ENCODE data around the gene TBCB.

DNA sequence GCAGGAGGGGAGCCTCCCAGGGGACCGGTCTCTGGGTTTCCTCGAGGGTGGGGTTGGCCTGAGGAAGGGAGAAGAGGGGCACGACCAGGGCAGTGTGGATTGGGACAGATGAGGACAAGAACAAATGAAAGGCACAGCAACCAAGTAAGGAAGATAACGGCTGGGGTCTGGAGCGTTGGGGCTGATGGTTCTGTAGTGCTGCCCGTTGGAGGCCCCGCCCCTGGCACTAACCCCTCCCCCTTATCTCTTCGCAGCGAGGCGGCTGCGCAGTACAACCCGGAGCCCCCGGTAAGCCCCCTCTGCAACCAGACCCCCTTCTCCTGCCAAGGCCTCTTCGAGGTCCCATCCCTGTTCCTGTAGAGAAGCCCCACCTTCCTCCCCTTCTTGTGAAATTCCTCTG lies 26.8 kb downstream of the TBCB start:
- TF ChIP-seq, protein P1, sequence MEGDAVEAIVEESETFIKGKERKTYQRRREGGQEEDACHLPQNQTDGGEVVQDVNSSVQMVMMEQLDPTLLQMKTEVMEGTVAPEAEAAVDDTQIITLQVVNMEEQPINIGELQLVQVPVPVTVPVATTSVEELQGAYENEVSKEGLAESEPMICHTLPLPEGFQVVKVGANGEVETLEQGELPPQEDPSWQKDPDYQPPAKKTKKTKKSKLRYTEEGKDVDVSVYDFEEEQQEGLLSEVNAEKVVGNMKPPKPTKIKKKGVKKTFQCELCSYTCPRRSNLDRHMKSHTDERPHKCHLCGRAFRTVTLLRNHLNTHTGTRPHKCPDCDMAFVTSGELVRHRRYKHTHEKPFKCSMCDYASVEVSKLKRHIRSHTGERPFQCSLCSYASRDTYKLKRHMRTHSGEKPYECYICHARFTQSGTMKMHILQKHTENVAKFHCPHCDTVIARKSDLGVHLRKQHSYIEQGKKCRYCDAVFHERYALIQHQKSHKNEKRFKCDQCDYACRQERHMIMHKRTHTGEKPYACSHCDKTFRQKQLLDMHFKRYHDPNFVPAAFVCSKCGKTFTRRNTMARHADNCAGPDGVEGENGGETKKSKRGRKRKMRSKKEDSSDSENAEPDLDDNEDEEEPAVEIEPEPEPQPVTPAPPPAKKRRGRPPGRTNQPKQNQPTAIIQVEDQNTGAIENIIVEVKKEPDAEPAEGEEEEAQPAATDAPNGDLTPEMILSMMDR (IDR thresholded peaks at IDR 0.05; ENCODE audit: insufficient read depth, low read length, poor library complexity, severe bottlenecking), result no peak
- no peak for TF ChIP-seq EZH2phosphoT487 (conservative IDR thresholded peaks at IDR 0.05; ENCODE audit: low read length)

Measured in SU-DHL-6 (cell line).